ENCODE measurements around the gene ATP11C. TPM values are rescaled to one million over a fixed set of nuclear protein-coding genes. Genes with fewer than 3 reads are reported as not detected.

The ATP11C gene
- polyA plus RNA-seq, 1 experiment: 43.4 TPM

DNA sequence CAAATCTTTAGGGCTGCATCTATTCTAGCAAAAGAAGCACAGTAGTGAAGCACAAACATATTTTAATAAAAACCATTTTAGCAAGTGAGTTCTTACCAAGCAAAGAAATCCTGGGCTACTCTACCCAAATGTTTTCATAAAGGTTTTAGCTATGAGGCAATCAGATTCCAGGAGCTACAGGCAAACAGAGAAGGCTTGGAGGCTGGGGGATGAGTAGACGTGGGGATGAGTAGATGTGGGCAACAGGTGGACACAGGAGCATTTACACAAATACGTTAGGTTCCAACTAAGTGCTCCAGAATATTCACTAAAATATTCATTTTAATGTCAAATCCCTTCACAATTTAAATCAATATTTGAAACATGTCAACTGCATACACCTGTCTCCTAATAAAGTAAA lies 34.5 kb downstream of the ATP11C start:
- no peak for DNase-seq (ENCODE audit: low read depth, low spot score)
- Histone ChIP-seq H3K27me3 (ENCODE audit: control insufficient read depth, insufficient read depth, low read length) (no peaks in the 10 kb centered on the region), H3K27ac (ENCODE audit: low read depth, low read length) (no peak overlapping the region), H3K9me3 (ENCODE audit: control insufficient read depth, insufficient read depth, low read length) (no peaks in the 10 kb centered on the region), H3K4me3 (ENCODE audit: low read depth, low read length) (no peak overlapping the region)
- CTCF ChIA-PET: no interaction called here
- TF ChIP-seq CTCF (IDR thresholded peaks at IDR 0.05; ENCODE audit: low read depth, low read length): no peak
- POLR2A ChIA-PET: no interaction called here

GRCh38 chrX:139892512-139892911 lies 40.3 kb downstream of the ATP11C start:
- POLR2A ChIA-PET: interaction anchor here (1.6 kb wide), 1 partner anchor 66 kb away, joined by 3 read pairs; no protein-coding TSS in a partner anchor
- no peak overlapping the region for H3K27ac ChIP-seq (ENCODE audit: low read depth, low read length)

GRCh38 chrX:139890991-139891700 lies 41.7 kb downstream of the ATP11C start:
- POLR2A ChIA-PET: interaction anchor here (0.9 to 1.6 kb wide), 2 partner anchors 42 to 65 kb away, joined by 3 to 7 read pairs; partner anchors contain the start of gene ATP11C
- CTCF ChIA-PET: no interaction called here

More at GRCh38 chrX:139892512-139892911, 40.3 kb downstream of the ATP11C start:
- no peak for DNase-seq (ENCODE audit: low read depth, low spot score)
- CTCF ChIA-PET: no interaction called here
- TF ChIP-seq CTCF (IDR thresholded peaks at IDR 0.05; ENCODE audit: low read depth, low read length): no peak
- Histone ChIP-seq H3K27me3 (ENCODE audit: control insufficient read depth, insufficient read depth, low read length) (no peaks in the 10 kb centered on the region), H3K4me3 (ENCODE audit: low read depth, low read length) (no peak overlapping the region), H3K9me3 (ENCODE audit: control insufficient read depth, insufficient read depth, low read length) (no peaks in the 10 kb centered on the region)

GRCh38 chrX:139889760-139890159 lies 43.1 kb downstream of the ATP11C start:
- DNase-seq (ENCODE audit: low read depth, low spot score): no peak
- no peak for TF ChIP-seq CTCF (IDR thresholded peaks at IDR 0.05; ENCODE audit: low read depth, low read length)
- no peaks in the 10 kb centered on the region for H3K27me3 ChIP-seq (ENCODE audit: control insufficient read depth, insufficient read depth, low read length)
- no peaks in the 10 kb centered on the region for H3K9me3 ChIP-seq (ENCODE audit: control insufficient read depth, insufficient read depth, low read length)
- POLR2A ChIA-PET: no interaction called here
- H3K4me3 ChIP-seq (ENCODE audit: low read depth, low read length): no peak overlapping the region
- peak overlapping the region; percentile 57 for H3K27ac ChIP-seq (ENCODE audit: low read depth, low read length)
- CTCF ChIA-PET: no interaction called here

More at GRCh38 chrX:139890991-139891700, 41.7 kb downstream of the ATP11C start:
- Histone ChIP-seq H3K27me3 (ENCODE audit: control insufficient read depth, insufficient read depth, low read length) (no peaks in the 10 kb centered on the region), H3K4me3 (ENCODE audit: low read depth, low read length) (peak overlapping the region; percentile 27; the same call in 1 of the 2 replicates), H3K27ac (ENCODE audit: low read depth, low read length) (peak overlapping the region; percentile 57), H3K9me3 (ENCODE audit: control insufficient read depth, insufficient read depth, low read length) (no peaks in the 10 kb centered on the region)
- TF ChIP-seq CTCF (IDR thresholded peaks at IDR 0.05; ENCODE audit: low read depth, low read length): no peak
- DNase-seq (ENCODE audit: low read depth, low spot score): peak; percentile 55

DNA sequence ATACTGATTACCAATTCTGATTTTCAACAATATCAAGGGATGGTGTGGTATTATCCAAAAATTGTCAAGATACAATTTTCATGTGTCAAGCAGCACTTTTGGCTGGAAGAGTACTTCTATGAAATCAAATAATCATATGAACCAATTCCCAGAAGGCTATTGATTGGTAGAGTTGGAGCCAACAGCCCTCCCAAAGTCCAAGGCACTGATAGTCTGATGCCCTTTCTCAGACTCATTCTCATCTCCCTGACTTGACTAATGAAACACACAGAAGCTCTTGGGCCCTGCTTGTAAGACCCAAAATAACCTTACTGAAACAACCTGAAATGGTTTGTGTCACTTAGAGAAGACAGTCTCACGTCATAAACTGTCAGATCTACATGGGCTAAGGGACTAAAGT lies 48.9 kb downstream of the ATP11C start:
- no peaks in the 10 kb centered on the region for H3K27me3 ChIP-seq (ENCODE audit: control insufficient read depth, insufficient read depth, low read length)
- no peak overlapping the region for H3K4me3 ChIP-seq (ENCODE audit: low read depth, low read length)
- no peak overlapping the region for H3K27ac ChIP-seq (ENCODE audit: low read depth, low read length)
- no peaks in the 10 kb centered on the region for H3K9me3 ChIP-seq (ENCODE audit: control insufficient read depth, insufficient read depth, low read length)
- no peak for TF ChIP-seq CTCF (IDR thresholded peaks at IDR 0.05; ENCODE audit: low read depth, low read length)
- no peak for DNase-seq (ENCODE audit: low read depth, low spot score)
- POLR2A ChIA-PET: no interaction called here
- CTCF ChIA-PET: no interaction called here
